Vagina (tissue), 2 donors: ENCODE results near the gene GDF15. TPM values are rescaled to one million over a fixed set of nuclear protein-coding genes. Genes with fewer than 3 reads are reported as not detected.

Experiments
- DNase-seq, 2 donors: peaks; one replicate each; pipeline ENCODE4 v3.0.0-alpha.2; 2017; ENCODE audit errors: extremely low spot score in 2 of 2
- H3K27ac ChIP-seq: fragments of 200-600 bp; sonication (generic); one replicate; pipeline ENCODE4 v1.5.1; 2019
- H3K27me3 ChIP-seq: fragments of 200-600 bp; sonication (generic); one replicate; pipeline ENCODE4 v1.5.1; 2019
- H3K36me3 ChIP-seq, 2 donors: fragments of 200-600 bp; sonication (generic); one replicate each; pipeline ENCODE4 v1.5.1; 2017 to 2019
- H3K4me1 ChIP-seq: fragments of 200-600 bp; sonication (generic); one replicate; pipeline ENCODE4 v1.5.1; 2019
- H3K4me3 ChIP-seq, 2 donors: fragments of 200-600 bp; sonication (generic); 1 replicate in 1 of 2; 2 replicates in 1 of 2; pipeline ENCODE4 v1.5.1; 2016 to 2019
- H3K9me3 ChIP-seq: fragments of 200-600 bp; sonication (generic); one replicate; pipeline ENCODE4 v1.5.1; 2019
- POLR2A ChIP-seq, 2 donors: fragments of 450-650 bp; IDR thresholded peaks; one replicate each; pipeline ENCODE4 v1.6.1; 2017; ENCODE audit warnings: antibody characterized with exemption in 2 of 2, mild to moderate bottlenecking in 2 of 2, moderate library complexity in 2 of 2
- POLR2AphosphoS5 ChIP-seq, 2 donors: sonication (generic); formaldehyde crosslinking; IDR thresholded peaks; one replicate each; pipeline ENCODE4 v1.9.0; 2017; ENCODE audit warnings: antibody characterized with exemption in 2 of 2, mild to moderate bottlenecking in 2 of 2, low read depth in 1 of 2; ENCODE audit not compliant: insufficient read depth in 1 of 2
- intact Hi-C: fragments of 100-400 bp; cut with DNase I; formaldehyde crosslinking; loops from one replicate; pipeline ENCODE4 v1.15.1; 2023
- total RNA-seq: library from RNA; depleted of rRNA; stranded (reverse); fragments of >200 nt; gene quantifications from one replicate; pipeline ENCODE4 v1.2.3, GENCODE V29; 2016
- TF ChIP-seq, protein P1 (sequence below), 3 experiments: fragments of 450-650 bp in 2 of 3; fragments of 200-600 bp in 1 of 3; sonication (generic) in 1 of 3; IDR thresholded peaks; one replicate each; pipeline ENCODE4 v1.5.1; 2017 to 2019; ENCODE audit warnings: antibody characterized with exemption in 3 of 3, mild to moderate bottlenecking in 2 of 3, moderate library complexity in 2 of 3

Gene GDF15
- total RNA-seq, 1 donor from 2014 or later, result 25.5 TPM

DNA sequence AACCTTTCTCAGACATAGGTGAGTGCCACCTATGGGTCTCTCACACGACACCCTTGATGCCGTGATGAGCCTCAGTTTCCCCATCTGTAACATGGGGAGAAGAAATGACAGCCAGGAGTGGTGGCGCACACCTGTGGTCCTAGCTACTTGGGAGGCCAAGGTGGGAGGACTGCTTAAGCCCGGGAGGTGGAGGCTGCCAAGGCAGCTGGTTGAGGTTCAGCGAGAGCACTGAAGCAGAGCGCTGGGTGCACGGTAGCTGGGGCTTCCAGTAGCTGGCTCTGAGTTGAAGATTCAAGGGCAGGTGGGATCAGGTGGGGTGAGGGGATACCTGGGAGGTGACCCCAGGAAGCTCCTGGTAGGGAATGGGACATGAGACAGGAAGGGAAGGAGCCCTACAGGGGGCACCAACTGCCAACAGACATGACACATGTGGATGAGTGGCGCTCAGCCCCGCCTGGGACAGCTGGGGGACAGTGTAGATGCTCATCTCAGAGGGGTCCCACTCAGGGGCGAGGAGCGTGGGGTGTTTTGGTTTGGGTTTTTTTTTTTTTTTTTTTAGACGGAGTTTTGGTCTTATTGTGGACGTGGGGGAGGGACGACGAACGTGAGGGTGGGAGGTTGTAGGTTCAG is 26.8 kb downstream of the GDF15 start:
- peaks cover 37% of the 10 kb centered on the region for H3K4me1 ChIP-seq
- no peaks in the 10 kb centered on the region for H3K36me3 ChIP-seq
- H3K9me3 ChIP-seq, result no peaks in the 10 kb centered on the region
- TF ChIP-seq, protein P1, sequence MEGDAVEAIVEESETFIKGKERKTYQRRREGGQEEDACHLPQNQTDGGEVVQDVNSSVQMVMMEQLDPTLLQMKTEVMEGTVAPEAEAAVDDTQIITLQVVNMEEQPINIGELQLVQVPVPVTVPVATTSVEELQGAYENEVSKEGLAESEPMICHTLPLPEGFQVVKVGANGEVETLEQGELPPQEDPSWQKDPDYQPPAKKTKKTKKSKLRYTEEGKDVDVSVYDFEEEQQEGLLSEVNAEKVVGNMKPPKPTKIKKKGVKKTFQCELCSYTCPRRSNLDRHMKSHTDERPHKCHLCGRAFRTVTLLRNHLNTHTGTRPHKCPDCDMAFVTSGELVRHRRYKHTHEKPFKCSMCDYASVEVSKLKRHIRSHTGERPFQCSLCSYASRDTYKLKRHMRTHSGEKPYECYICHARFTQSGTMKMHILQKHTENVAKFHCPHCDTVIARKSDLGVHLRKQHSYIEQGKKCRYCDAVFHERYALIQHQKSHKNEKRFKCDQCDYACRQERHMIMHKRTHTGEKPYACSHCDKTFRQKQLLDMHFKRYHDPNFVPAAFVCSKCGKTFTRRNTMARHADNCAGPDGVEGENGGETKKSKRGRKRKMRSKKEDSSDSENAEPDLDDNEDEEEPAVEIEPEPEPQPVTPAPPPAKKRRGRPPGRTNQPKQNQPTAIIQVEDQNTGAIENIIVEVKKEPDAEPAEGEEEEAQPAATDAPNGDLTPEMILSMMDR (IDR thresholded peaks at IDR 0.05), result no peak
- TF ChIP-seq POLR2A (IDR thresholded peaks at IDR 0.05), result no peak
- no peak for TF ChIP-seq POLR2AphosphoS5 (IDR thresholded peaks at IDR 0.05; ENCODE audit: insufficient read depth in 1 of 2, low read depth in 1 of 2)
- intact Hi-C loops, result loop anchor here (5.0 kb wide), 1 partner anchor 65 kb away; no protein-coding TSS in a partner anchor
- no peak overlapping the region for H3K4me3 ChIP-seq
- no peaks in the 10 kb centered on the region for H3K27me3 ChIP-seq
- no peak overlapping the region for H3K27ac ChIP-seq
- no peak for DNase-seq

- peak overlapping the region; percentile 97 for H3K27ac ChIP-seq
- peak overlapping the region; percentile 48 to 66 for H3K4me3 ChIP-seq
- H3K9me3 ChIP-seq, result no peaks in the 10 kb centered on the region
- H3K36me3 ChIP-seq, result no peaks in the 10 kb centered on the region
- no peaks in the 10 kb centered on the region for H3K27me3 ChIP-seq
- DNase-seq, result no peak
- TF ChIP-seq POLR2A (IDR thresholded peaks at IDR 0.05), result no peak
- TF ChIP-seq POLR2AphosphoS5 (IDR thresholded peaks at IDR 0.05; ENCODE audit: insufficient read depth in 1 of 2, low read depth in 1 of 2), result no peak
- TF ChIP-seq, protein P1 (IDR thresholded peaks at IDR 0.05), result no peak
- peaks cover 50% of the 10 kb centered on the region for H3K4me1 ChIP-seq
- intact Hi-C loops, result loop anchor here (5.0 kb wide), 1 partner anchor 67 kb away; no protein-coding TSS in a partner anchor
These were observed 28.7 kb downstream of the GDF15 start for GRCh38 chr19:18414504-18415177.

GRCh38 chr19:18415178-18415867 is 29.4 kb downstream of the GDF15 start:
- Histone ChIP-seq H3K27ac (peak overlapping the region; percentile 97), H3K4me3 (peak overlapping the region; percentile 48 to 66), H3K9me3 (no peaks in the 10 kb centered on the region), H3K27me3 (no peaks in the 10 kb centered on the region), H3K4me1 (peaks cover 56% of the 10 kb centered on the region), H3K36me3 (no peaks in the 10 kb centered on the region)
- DNase-seq, result no peak
- no peak for TF ChIP-seq POLR2A (IDR thresholded peaks at IDR 0.05)
- TF ChIP-seq POLR2AphosphoS5 (IDR thresholded peaks at IDR 0.05; ENCODE audit: insufficient read depth in 1 of 2, low read depth in 1 of 2), result peak; percentile 88 to 90
- intact Hi-C loops, result no loop called here

DNA sequence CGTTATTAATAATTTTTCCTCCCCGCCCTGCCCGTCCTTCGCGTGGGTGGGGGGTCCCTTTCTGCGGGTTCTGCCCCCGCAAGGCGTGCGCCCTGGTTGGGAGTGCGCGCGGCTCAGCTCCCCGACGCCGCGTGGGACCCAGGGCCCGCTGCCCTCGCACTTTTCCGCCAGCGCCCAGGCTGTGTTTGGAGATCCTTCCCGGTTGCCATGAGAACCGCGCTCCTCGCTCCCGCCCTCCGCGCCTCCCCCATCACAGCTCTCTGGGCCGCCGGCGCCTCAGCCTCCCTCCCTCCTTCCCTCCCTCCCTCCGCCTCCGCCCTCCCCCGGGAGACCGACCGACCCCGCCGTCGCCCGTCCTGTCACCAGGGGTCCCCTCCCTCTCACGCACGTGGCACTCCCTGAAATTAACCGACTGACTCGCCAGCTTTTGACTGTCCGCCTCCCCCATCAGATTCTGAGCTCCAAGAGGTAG is 30.9 kb downstream of the GDF15 start:
- Histone ChIP-seq H3K4me1 (peaks cover 71% of the 10 kb centered on the region), H3K27ac (peak overlapping the region; percentile 97), H3K27me3 (no peaks in the 10 kb centered on the region), H3K9me3 (no peaks in the 10 kb centered on the region), H3K36me3 (no peaks in the 10 kb centered on the region), H3K4me3 (peak overlapping the region; percentile 48 to 66)
- DNase-seq, result no peak
- intact Hi-C loops, result loop anchor here (2.0 kb wide), 1 partner anchor 136 kb away; the partner anchor contains the start of gene JUND
- TF ChIP-seq POLR2A (IDR thresholded peaks at IDR 0.05) (peak in 1 of 2 donors; percentile 15), POLR2AphosphoS5 (IDR thresholded peaks at IDR 0.05; ENCODE audit: insufficient read depth in 1 of 2, low read depth in 1 of 2) (peak in 1 of 2 donors; percentile 86)
- TF ChIP-seq, protein P1 (IDR thresholded peaks at IDR 0.05), result no peak
